GM12878 (cell line): ENCODE measurements around the gene PMM2. TPM values are rescaled to one million over a fixed set of nuclear protein-coding genes. Genes with fewer than 3 reads are reported as not detected.

ENCODE experiments used
- ATAC-seq: fragments of 200-7000 bp; cut with Tn5 transposase; 3 replicates; pipeline ENCODE4 v1.9.1; 2020; ENCODE audit warnings: mild to moderate bottlenecking, moderate library complexity
- BruUV-seq: library from RNA; stranded (reverse); fragments of 400-500 nt; replicated peaks from 2 replicates; lab custom pipeline; 2021; lab: Mats Ljungman, UMichigan
- CTCF ChIA-PET: fragments of 300-600 bp; sonication (Branson Sonifier 250); formaldehyde crosslinking; extraction: SDS; loops from one replicate; lab custom pipeline; 2021; ENCODE audit warnings: inconsistent platforms; lab: Yijun Ruan, JAX
- POLR2A ChIA-PET: fragments of 350-600 bp; formaldehyde crosslinking; extraction: SDS; loops from one replicate; lab custom pipeline; 2021; ENCODE audit warnings: inconsistent platforms; lab: Charles Lee
- RAD21 ChIA-PET: fragments of 300-600 bp; sonication (Branson Sonifier 250); formaldehyde crosslinking; loops from one replicate; lab custom pipeline; 2023; ENCODE audit warnings: antibody characterized with exemption; ENCODE audit not compliant: unreplicated experiment; lab: Charles Lee
- SMC1A ChIA-PET: fragments of 300-600 bp; sonication (Branson Sonifier 250); formaldehyde crosslinking; loops from one replicate; lab custom pipeline; 2023; ENCODE audit not compliant: unreplicated experiment, uncharacterized antibody; lab: Charles Lee
- DNase-seq: peaks from one replicate; pipeline ENCODE4 v3.0.0-alpha.2; 2011; ENCODE audit warnings: low read depth, low spot score
- FAIRE-seq: peaks from 3 replicates; lab custom pipeline; 2011; peaks lifted over from hg19 to GRCh38; lab: Jason Lieb, UNC
- H2AFZ ChIP-seq: 2 replicates; pipeline ENCODE4 v1.6.0; 2011; ENCODE audit warnings: low read depth, low read length, control low read depth; ENCODE audit not compliant: control insufficient read depth
- H3K27ac ChIP-seq: 2 replicates; pipeline ENCODE4 v1.5.1; 2011; ENCODE audit warnings: control low read depth; ENCODE audit not compliant: control insufficient read depth, insufficient read depth
- H3K27me3 ChIP-seq, 2 experiments: replicated peaks in 1 of 2; 2 replicates each; pipeline versions ENCODE4 v1.6.0 to v1.6.1; 2011; ENCODE audit warnings: low read length in 1 of 2; ENCODE audit not compliant: control insufficient read depth in 2 of 2, insufficient read depth in 2 of 2
- H3K36me3 ChIP-seq, 2 experiments: 2 replicates each; pipeline ENCODE4 v1.5.1; 2011; ENCODE audit warnings: low read length in 1 of 2; ENCODE audit not compliant: control insufficient read depth in 2 of 2, insufficient read depth in 2 of 2
- H3K4me1 ChIP-seq: 2 replicates; pipeline ENCODE4 v1.6.1; 2011; ENCODE audit warnings: mild to moderate bottlenecking, low read length, moderate library complexity, mixed read lengths; ENCODE audit not compliant: control insufficient read depth, insufficient read depth
- H3K4me2 ChIP-seq: 2 replicates; pipeline ENCODE4 v1.6.0; 2011; ENCODE audit warnings: control low read depth; ENCODE audit not compliant: control insufficient read depth, insufficient read depth
- H3K4me3 ChIP-seq: fragments of 200-600 bp; sonication (generic); 2 replicates; pipeline ENCODE4 v1.5.1; 2016
- H3K79me2 ChIP-seq: 2 replicates; pipeline ENCODE4 v1.6.0; 2011; ENCODE audit warnings: low read length; ENCODE audit not compliant: control insufficient read depth, insufficient read depth
- H3K9ac ChIP-seq: 2 replicates; pipeline ENCODE4 v1.8.0; 2011; ENCODE audit warnings: low read length, control low read depth, mixed read lengths; ENCODE audit not compliant: control insufficient read depth, insufficient read depth
- H3K9me3 ChIP-seq: replicated peaks from 3 replicates; pipeline ENCODE4 v1.5.1; 2011; ENCODE audit warnings: mild to moderate bottlenecking, low read length; ENCODE audit not compliant: control insufficient read depth, insufficient read depth
- H4K20me1 ChIP-seq: 2 replicates; pipeline ENCODE4 v1.6.0; 2011; ENCODE audit not compliant: control insufficient read depth, insufficient read depth
- BRCA1 ChIP-seq: IDR thresholded peaks from 2 replicates; pipeline ENCODE4 v1.6.1; 2011; ENCODE audit warnings: low read depth, low read length, improper control_type of control experiment
- CREB1 ChIP-seq: IDR thresholded peaks from 2 replicates; pipeline ENCODE4 v1.6.1; 2012; ENCODE audit warnings: low read depth, mild to moderate bottlenecking, inconsistent platforms
- JUND ChIP-seq: IDR thresholded peaks from 2 replicates; pipeline ENCODE4 v1.6.1; 2012; ENCODE audit warnings: low read depth, mild to moderate bottlenecking, low read length, improper control_type of control experiment, moderate library complexity
- POLR2AphosphoS2 ChIP-seq: IDR thresholded peaks from 2 replicates; pipeline ENCODE4 v1.6.1; 2011; ENCODE audit warnings: low read depth, mild to moderate bottlenecking, low read length, improper control_type of control experiment, moderate library complexity
- RFX5 ChIP-seq: IDR thresholded peaks from 2 replicates; pipeline ENCODE4 v1.6.1; 2011; ENCODE audit warnings: low read depth, low read length, improper control_type of control experiment
- ZNF207 ChIP-seq: fragments of 450-650 bp; IDR thresholded peaks from 2 replicates; pipeline ENCODE4 v1.6.1; 2014; ENCODE audit warnings: antibody characterized with exemption, mild to moderate bottlenecking, borderline replicate concordance
- WGBS: methylation state at CpG from one replicate; pipeline ENCODE4 v1.1.6; 2016; ENCODE audit warnings: low lambda C conversion rate; ENCODE audit not compliant: insufficient replicate concordance, insufficient coverage; ENCODE audit errors: missing lambda C conversion rate; 5-methylcytosine and 5-hydroxymethylcytosine counted together
- in situ Hi-C: fragments of 300-500 bp; cut with MboI; formaldehyde crosslinking; loops from 9 replicates; pipeline ENCODE4 v1.14.3; 2018; ENCODE audit warnings: mixed read lengths
- intact Hi-C: fragments of 100-400 bp; cut with micrococcal nuclease; formaldehyde crosslinking; loops from one replicate; pipeline ENCODE4 v1.14.2; 2022; ENCODE audit not compliant: unreplicated experiment
- polyA plus RNA-seq, 11 experiments: library from polyadenylated mRNA; depleted of rRNA in 4 of 11; unstranded in 6 of 11; stranded (reverse) in 5 of 11; fragments of >200 nt; fragmentation: Nextera tagmentation in 4 of 11; fragmentation: Illumina TruSeq in 1 of 11; extraction: Ambion mirVana in 4 of 11; extraction: Trizol in 1 of 11; gene quantifications; 1 replicate in 1 of 11; 2 replicates in 10 of 11; pipeline versions ENCODE4 v1.2.1 to v1.2.3, GENCODE V29; 2011 to 2016; ENCODE audit warnings: inconsistent platforms in 2 of 11, missing spikeins in 2 of 11, low read depth in 1 of 11
- total RNA-seq, 4 experiments: library from RNA; depleted of rRNA in 3 of 4; stranded (reverse); fragments of >200 nt in 3 of 4; fragmentation: Illumina TruSeq in 1 of 4; extraction: Trizol in 1 of 4; gene quantifications; 2 replicates each; pipeline versions ENCODE4 v1.2.1 to v1.2.3, GENCODE V29; 2013 to 2021

PMM2 gene
- total and polyA plus RNA-seq, 10 of the 15 experiments (the other 5 are each of a cell fraction or from before 2014, with no cell fraction given) = 22.6 to 69.4 (median 52.3) TPM

DNA sequence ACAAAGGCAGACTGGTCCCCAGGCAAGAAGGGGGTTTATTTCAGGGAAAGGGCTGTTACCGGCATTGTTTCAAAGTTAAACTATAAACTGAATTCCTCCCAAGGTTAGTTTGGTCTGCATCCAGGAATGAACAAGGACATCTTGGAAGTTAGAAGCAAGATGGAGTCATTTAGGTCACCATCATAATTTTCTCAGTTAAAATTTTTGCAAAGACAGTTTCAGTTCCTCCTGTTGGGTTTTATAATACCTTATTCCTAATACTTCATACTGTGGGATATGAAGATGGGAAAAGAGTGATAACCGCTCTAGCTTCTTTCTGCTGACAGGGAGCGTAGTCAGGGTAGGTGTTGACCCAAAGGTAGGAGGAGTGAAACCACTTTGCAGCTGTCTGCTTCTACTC is 24.8 kb downstream of the PMM2 start (continued):
- TF ChIP-seq BRCA1 (no peak), ZNF207 (no peak), POLR2AphosphoS2 (no peak)

DNA sequence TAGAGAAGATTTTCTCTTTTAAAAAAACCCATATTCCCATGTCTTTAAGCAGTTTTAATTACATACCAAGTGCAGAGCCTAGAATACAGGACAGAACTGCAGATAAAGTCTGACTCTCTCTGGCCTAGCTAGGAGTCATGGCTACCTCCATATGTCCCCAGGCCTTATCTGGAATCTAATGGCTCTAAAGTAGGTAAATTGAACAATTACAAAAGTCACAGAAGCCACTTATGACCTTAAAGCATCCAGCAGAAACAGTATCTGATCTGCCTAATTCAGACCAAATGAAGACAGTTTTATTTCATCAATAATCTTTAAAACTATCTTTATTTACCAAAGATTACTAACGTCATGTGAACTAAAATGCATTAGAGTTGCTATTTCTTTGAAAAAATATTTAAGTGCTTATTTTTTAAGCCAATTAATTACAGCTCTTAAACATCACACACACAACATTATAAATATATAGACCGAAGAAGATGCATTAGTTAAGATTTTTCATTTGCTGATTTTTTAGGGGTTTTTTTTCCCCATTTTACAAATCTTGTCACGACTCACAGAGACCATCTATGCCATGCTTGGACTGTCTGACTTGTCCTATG is 28.7 kb downstream of the PMM2 start:
- peaks cover 7 to 38% of the 10 kb centered on the region in 2 experiments for H3K36me3 ChIP-seq
- POLR2A ChIA-PET = no interaction called here
- no TSS peak for BruUV-seq

More for the DNA sequence above, 28.7 kb downstream of the PMM2 start:
- Histone ChIP-seq H4K20me1 (no peaks in the 10 kb centered on the region), H3K9ac (no peak overlapping the region), H3K27me3 (no peaks in the 10 kb centered on the region), H2AFZ (no peak overlapping the region), H3K27ac (no peak overlapping the region), H3K4me3 (no peak overlapping the region), H3K9me3 (no peaks in the 10 kb centered on the region), H3K4me2 (no peak overlapping the region), H3K79me2 (no peaks in the 10 kb centered on the region; the same call in 1 of the 2 replicates), H3K4me1 (no peaks in the 10 kb centered on the region)
- ATAC-seq (0 out of 3 replicates have a peak, but pooled peaks have one; percentile 40), DNase-seq (no peak), FAIRE-seq (no peak)
- in situ Hi-C loops (no loop called here), intact Hi-C loops (no loop called here)
- CTCF ChIA-PET = interaction anchor here (0.7 kb wide), 1 partner anchor 29 kb away, joined by 3 read pairs; no protein-coding TSS in a partner anchor
- SMC1A ChIA-PET = no interaction called here
- 73% methylated on average over 3 of the region's 3 CpGs for WGBS
- no peak for TF ChIP-seq RFX5
- no peak for TF ChIP-seq JUND
- TF ChIP-seq CREB1 = no peak
- TF ChIP-seq, all 136 proteins: peak for 0
- RAD21 ChIA-PET = no interaction called here
